Measurements from ENCODE around the gene MSX2.

MSX2 gene

GRCh38 chr5:174692381-174692780 lies 32.0 kb upstream of the MSX2 start:
- no peaks in the 10 kb centered on the region for H3K36me3 ChIP-seq (ENCODE audit: control insufficient read depth in 1 of 2, insufficient read depth in 2 of 2, low read length in 2 of 2)
- H2BK12ac ChIP-seq (ENCODE audit: low read length): peak overlapping the region; percentile 95
- H3K9me3 ChIP-seq (ENCODE audit: insufficient read depth, low read depth, low read length): no peaks in the 10 kb centered on the region
- no peak overlapping the region for H3K23ac ChIP-seq (ENCODE audit: low read length)
- H3K9ac ChIP-seq (ENCODE audit: low read length): no peak overlapping the region
- H3K27me3 ChIP-seq (ENCODE audit: insufficient read depth, low read length): no peaks in the 10 kb centered on the region
- peaks cover 33% of the 10 kb centered on the region for H3K79me1 ChIP-seq (ENCODE audit: low read length)
- H3K4ac ChIP-seq (ENCODE audit: low read depth, low read length): peak overlapping the region; percentile 0
- peak overlapping the region; percentile 0 for H3K14ac ChIP-seq (ENCODE audit: low read length)
- H2BK120ac ChIP-seq (ENCODE audit: insufficient read depth, low read length, poor library complexity): peak overlapping the region; percentile 12
- H2BK5ac ChIP-seq (ENCODE audit: low read depth, low read length, poor library complexity): peak overlapping the region; percentile 49
- peak overlapping the region; percentile 21 for H4K91ac ChIP-seq (ENCODE audit: low read depth, low read length)
- no CpG with 5 or more reads among the region's 12 CpGs for WGBS (ENCODE audit: extremely low coverage, insufficient coverage, insufficient read length)
- H2AK5ac ChIP-seq (ENCODE audit: low read length): peak overlapping the region; percentile 5
- H3K18ac ChIP-seq (ENCODE audit: low read length): no peak overlapping the region
- H3K4me3 ChIP-seq (ENCODE audit: low read depth, low read length): no peak overlapping the region
- H4K8ac ChIP-seq (ENCODE audit: low read depth, low read length): peak overlapping the region; percentile 6
- H3K79me2 ChIP-seq (ENCODE audit: control insufficient read depth, insufficient read depth, low read length, poor library complexity): no peaks in the 10 kb centered on the region
- no peak overlapping the region for H4K12ac ChIP-seq (ENCODE audit: low read depth, low read length)
- peak overlapping the region; percentile 7 for H3K4me2 ChIP-seq (ENCODE audit: low read length)
- no peak for DNase-seq
- H2AFZ ChIP-seq (ENCODE audit: insufficient read depth, low read length, poor library complexity): peak overlapping the region; percentile 19
- peaks cover 23 to 38% of the 10 kb centered on the region in 2 experiments for H3K4me1 ChIP-seq (ENCODE audit: control insufficient read depth in 1 of 2, insufficient read depth in 2 of 2, low read length in 2 of 2)
- peak overlapping the region; percentile 23 for H3K27ac ChIP-seq (ENCODE audit: low read depth, low read length)

DNA sequence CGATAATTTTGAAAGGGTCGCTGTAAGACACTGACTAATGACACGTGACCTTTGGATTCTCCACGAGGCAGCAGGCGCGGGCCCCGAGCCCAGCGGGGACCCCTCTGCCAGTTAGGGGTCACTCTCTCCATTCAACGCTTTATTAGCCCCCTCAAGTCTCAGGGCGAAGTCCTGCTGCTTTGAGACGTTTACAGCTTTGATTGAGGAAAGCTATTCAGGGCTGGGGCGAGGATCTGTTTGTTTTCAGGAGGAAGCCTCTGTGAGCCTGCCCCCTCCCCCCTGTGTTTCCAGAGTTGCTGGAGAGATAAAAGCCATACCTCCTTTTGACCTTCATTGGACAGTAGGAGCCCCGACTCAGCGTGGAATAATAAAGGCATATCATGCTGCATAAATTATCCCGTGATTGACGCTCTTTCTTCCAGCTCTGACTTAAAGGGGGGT lies 31.4 kb upstream of the MSX2 start:
- Histone ChIP-seq H3K14ac (ENCODE audit: low read length) (peak overlapping the region; percentile 80), H3K18ac (ENCODE audit: low read length) (peak overlapping the region; percentile 46), H2BK5ac (ENCODE audit: low read depth, low read length, poor library complexity) (peak overlapping the region; percentile 76), H2AK5ac (ENCODE audit: low read length) (no peak overlapping the region), H4K91ac (ENCODE audit: low read depth, low read length) (peak overlapping the region; percentile 90), H3K27ac (ENCODE audit: low read depth, low read length) (peak overlapping the region; percentile 86), H2BK12ac (ENCODE audit: low read length) (peak overlapping the region; percentile 94), H3K79me2 (ENCODE audit: control insufficient read depth, insufficient read depth, low read length, poor library complexity) (no peaks in the 10 kb centered on the region), H3K27me3 (ENCODE audit: insufficient read depth, low read length) (no peaks in the 10 kb centered on the region), H3K9me3 (ENCODE audit: insufficient read depth, low read depth, low read length) (no peaks in the 10 kb centered on the region), H3K23ac (ENCODE audit: low read length) (no peak overlapping the region), H2BK120ac (ENCODE audit: insufficient read depth, low read length, poor library complexity) (peak overlapping the region; percentile 74), H3K4me3 (ENCODE audit: low read depth, low read length) (no peak overlapping the region), H3K79me1 (ENCODE audit: low read length) (peaks cover 33% of the 10 kb centered on the region), H3K4me1 (ENCODE audit: control insufficient read depth in 1 of 2, insufficient read depth in 2 of 2, low read length in 2 of 2) (peaks cover 23 to 38% of the 10 kb centered on the region in 2 experiments), H3K9ac (ENCODE audit: low read length) (no peak overlapping the region), H3K36me3 (ENCODE audit: control insufficient read depth in 1 of 2, insufficient read depth in 2 of 2, low read length in 2 of 2) (no peaks in the 10 kb centered on the region), H3K4me2 (ENCODE audit: low read length) (peak overlapping the region; percentile 71), H2AFZ (ENCODE audit: insufficient read depth, low read length, poor library complexity) (no peak overlapping the region), H3K4ac (ENCODE audit: low read depth, low read length) (peak overlapping the region; percentile 35), H4K12ac (ENCODE audit: low read depth, low read length) (no peak overlapping the region), H4K8ac (ENCODE audit: low read depth, low read length) (peak overlapping the region; percentile 86)
- DNase-seq: no peak
- WGBS (ENCODE audit: extremely low coverage, insufficient coverage, insufficient read length): no CpG with 5 or more reads among the region's 16 CpGs

DNA sequence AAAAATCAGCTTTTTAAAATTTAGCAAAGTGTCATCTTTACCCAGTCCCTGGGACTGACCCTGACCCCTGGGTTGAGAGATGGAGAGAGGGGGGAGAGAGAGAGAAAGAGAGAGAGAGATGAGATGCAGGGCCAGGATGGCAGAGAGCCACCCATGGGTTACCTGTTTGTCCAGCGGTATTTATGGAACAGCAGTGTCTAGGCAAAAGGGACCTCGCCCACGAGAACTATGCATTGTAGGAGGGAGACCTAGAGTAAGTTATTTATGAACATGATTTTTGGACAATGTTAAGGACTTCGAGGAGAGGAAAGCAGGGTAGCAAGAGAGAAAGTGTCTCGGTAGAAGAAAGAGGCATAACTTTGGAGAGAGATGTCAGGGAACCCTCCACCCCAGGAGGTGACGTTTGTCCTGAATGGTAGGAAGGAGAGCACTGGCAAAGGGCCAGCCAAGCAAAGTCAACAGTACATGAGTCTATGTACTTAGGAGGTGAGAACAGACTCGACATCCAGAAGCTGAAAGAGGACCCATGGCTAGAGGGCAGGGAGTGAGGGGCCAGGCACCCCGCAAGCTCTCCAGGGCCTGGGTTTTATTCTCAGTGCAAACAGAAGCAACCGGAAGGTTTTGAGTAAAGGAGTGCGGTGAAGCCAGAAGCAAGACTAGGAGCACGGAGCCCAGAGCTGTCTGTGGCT lies 30.5 kb upstream of the MSX2 start:
- Histone ChIP-seq H2BK12ac (ENCODE audit: low read length) (peak overlapping the region; percentile 93), H3K79me1 (ENCODE audit: low read length) (peaks cover 32% of the 10 kb centered on the region), H3K4me2 (ENCODE audit: low read length) (no peak overlapping the region), H3K23ac (ENCODE audit: low read length) (no peak overlapping the region), H4K91ac (ENCODE audit: low read depth, low read length) (peak overlapping the region; percentile 81), H2AFZ (ENCODE audit: insufficient read depth, low read length, poor library complexity) (peak overlapping the region; percentile 52), H3K14ac (ENCODE audit: low read length) (peak overlapping the region; percentile 44), H2AK5ac (ENCODE audit: low read length) (peak overlapping the region; percentile 6), H4K12ac (ENCODE audit: low read depth, low read length) (peak overlapping the region; percentile 31), H3K36me3 (ENCODE audit: control insufficient read depth in 1 of 2, insufficient read depth in 2 of 2, low read length in 2 of 2) (no peaks in the 10 kb centered on the region), H3K4me1 (ENCODE audit: control insufficient read depth in 1 of 2, insufficient read depth in 2 of 2, low read length in 2 of 2) (peaks cover 23 to 35% of the 10 kb centered on the region in 2 experiments), H3K27ac (ENCODE audit: low read depth, low read length) (no peak overlapping the region), H3K4me3 (ENCODE audit: low read depth, low read length) (no peak overlapping the region), H3K27me3 (ENCODE audit: insufficient read depth, low read length) (no peaks in the 10 kb centered on the region), H4K8ac (ENCODE audit: low read depth, low read length) (peak overlapping the region; percentile 33), H3K79me2 (ENCODE audit: control insufficient read depth, insufficient read depth, low read length, poor library complexity) (no peaks in the 10 kb centered on the region), H3K4ac (ENCODE audit: low read depth, low read length) (peak overlapping the region; percentile 28), H2BK120ac (ENCODE audit: insufficient read depth, low read length, poor library complexity) (peak overlapping the region; percentile 77), H3K9me3 (ENCODE audit: insufficient read depth, low read depth, low read length) (no peaks in the 10 kb centered on the region), H3K18ac (ENCODE audit: low read length) (peak overlapping the region; percentile 76), H2BK5ac (ENCODE audit: low read depth, low read length, poor library complexity) (peak overlapping the region; percentile 25), H3K9ac (ENCODE audit: low read length) (no peak overlapping the region)
- DNase-seq: no peak
- no CpG with 5 or more reads among the region's 11 CpGs for WGBS (ENCODE audit: extremely low coverage, insufficient coverage, insufficient read length)

DNA sequence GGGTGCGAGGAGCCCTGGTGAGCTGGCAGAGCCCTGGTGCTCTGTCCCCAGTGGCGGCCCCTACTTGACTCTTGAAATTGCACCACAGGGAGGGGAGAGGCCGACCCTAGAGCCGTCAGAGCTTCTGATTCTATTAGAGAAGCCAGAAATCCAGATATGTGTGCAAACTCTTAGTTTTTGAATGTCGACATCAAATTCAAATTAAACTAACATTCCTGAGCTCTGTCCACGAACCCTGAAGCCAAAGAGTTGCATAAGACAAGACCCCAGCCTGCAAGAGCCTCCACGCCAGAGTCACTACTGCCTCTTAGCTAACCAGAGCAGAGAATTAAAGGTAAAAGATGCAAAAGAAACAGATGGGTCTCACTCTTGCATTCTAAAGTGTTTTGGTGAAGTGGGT lies 29.8 kb upstream of the MSX2 start:
- Histone ChIP-seq H3K23ac (ENCODE audit: low read length) (no peak overlapping the region), H3K79me1 (ENCODE audit: low read length) (peaks cover 29% of the 10 kb centered on the region), H2AFZ (ENCODE audit: insufficient read depth, low read length, poor library complexity) (no peak overlapping the region), H3K27ac (ENCODE audit: low read depth, low read length) (no peak overlapping the region), H3K79me2 (ENCODE audit: control insufficient read depth, insufficient read depth, low read length, poor library complexity) (no peaks in the 10 kb centered on the region), H2BK5ac (ENCODE audit: low read depth, low read length, poor library complexity) (no peak overlapping the region), H2BK12ac (ENCODE audit: low read length) (peak overlapping the region; percentile 63), H3K9ac (ENCODE audit: low read length) (no peak overlapping the region), H3K18ac (ENCODE audit: low read length) (peak overlapping the region; percentile 76), H3K27me3 (ENCODE audit: insufficient read depth, low read length) (no peaks in the 10 kb centered on the region), H3K4me3 (ENCODE audit: low read depth, low read length) (no peak overlapping the region), H3K9me3 (ENCODE audit: insufficient read depth, low read depth, low read length) (no peaks in the 10 kb centered on the region), H4K91ac (ENCODE audit: low read depth, low read length) (peak overlapping the region; percentile 81), H2BK120ac (ENCODE audit: insufficient read depth, low read length, poor library complexity) (peak overlapping the region; percentile 77), H4K12ac (ENCODE audit: low read depth, low read length) (no peak overlapping the region), H3K36me3 (ENCODE audit: control insufficient read depth in 1 of 2, insufficient read depth in 2 of 2, low read length in 2 of 2) (no peaks in the 10 kb centered on the region), H4K8ac (ENCODE audit: low read depth, low read length) (no peak overlapping the region), H3K4me2 (ENCODE audit: low read length) (no peak overlapping the region), H2AK5ac (ENCODE audit: low read length) (no peak overlapping the region), H3K14ac (ENCODE audit: low read length) (no peak overlapping the region), H3K4me1 (ENCODE audit: control insufficient read depth in 1 of 2, insufficient read depth in 2 of 2, low read length in 2 of 2) (peaks cover 23 to 33% of the 10 kb centered on the region in 2 experiments), H3K4ac (ENCODE audit: low read depth, low read length) (no peak overlapping the region)
- DNase-seq: no peak
- WGBS (ENCODE audit: extremely low coverage, insufficient coverage, insufficient read length): no CpG with 5 or more reads among the region's 7 CpGs

Measured in trophoblast cell (in vitro differentiated cells and primary cell).